Testis (tissue), 3 donors: Measurements from ENCODE around the gene NPM1. TPM values are rescaled to one million over a fixed set of nuclear protein-coding genes. Genes with fewer than 3 reads are reported as not detected.

Experiments
- DNase-seq: peaks from one replicate; pipeline ENCODE4 v3.0.0-alpha.2; 2019
- H3K27ac ChIP-seq, 2 donors: fragments of 200-600 bp; sonication (generic); one replicate each; pipeline ENCODE4 v1.5.1; 2019
- H3K27me3 ChIP-seq: fragments of 200-600 bp; sonication (generic); one replicate; pipeline ENCODE4 v1.5.1; 2019
- H3K36me3 ChIP-seq: fragments of 200-600 bp; sonication (generic); one replicate; pipeline ENCODE4 v1.5.1; 2017; ENCODE audit warnings: low read depth; ENCODE audit errors: missing control alignments
- H3K4me1 ChIP-seq: fragments of 200-600 bp; sonication (generic); one replicate; pipeline ENCODE4 v1.5.1; 2019
- H3K4me3 ChIP-seq, 2 donors: fragments of 200-600 bp; sonication (generic); one replicate each; pipeline ENCODE4 v1.5.1; 2017 to 2019
- H3K9me3 ChIP-seq: fragments of 200-600 bp; sonication (generic); one replicate; pipeline ENCODE4 v1.5.1; 2017
- CTCF ChIP-seq, 3 experiments: fragments of 450-650 bp in 2 of 3; fragments of 200-600 bp in 1 of 3; sonication (generic) in 1 of 3; IDR thresholded peaks; one replicate each; pipeline ENCODE4 v1.5.1; 2016 to 2019; ENCODE audit warnings: antibody characterized with exemption in 3 of 3, mild to moderate bottlenecking in 2 of 3, moderate library complexity in 1 of 3
- POLR2A ChIP-seq: fragments of 450-650 bp; IDR thresholded peaks from one replicate; pipeline ENCODE4 v1.6.1; 2017; ENCODE audit warnings: antibody characterized with exemption, mild to moderate bottlenecking, moderate library complexity
- WGBS, 2 donors: methylation state at CpG; one replicate each; pipeline ENCODE4 v1.1.5; 2018; 5-methylcytosine and 5-hydroxymethylcytosine counted together
- intact Hi-C: fragments of 100-400 bp; cut with DNase I; formaldehyde crosslinking; loops from one replicate; pipeline ENCODE4 v1.15.1; 2023; ENCODE audit warnings: low total_unique reads
- polyA plus RNA-seq: library from polyadenylated mRNA; stranded (reverse); fragments of 350-450 nt; fragmentation: Illumina TruSeq; extraction: RNeasy Lipid Tissue Mini Kit (QIAGEN cat#74804); gene quantifications from one replicate; pipeline ENCODE4 v1.2.3, GENCODE V29; 2014; ENCODE audit warnings: low read depth, low replicate concordance; ENCODE audit not compliant: insufficient read depth
- total RNA-seq, 2 donors: library from RNA; depleted of rRNA; stranded (reverse); fragments of >200 nt; gene quantifications; one replicate each; pipeline ENCODE4 v1.2.3, GENCODE V29; 2016

The NPM1 gene
- total and polyA plus RNA-seq, 3 donors from 2014 or later = 398 to 835 (median 430) TPM

DNA sequence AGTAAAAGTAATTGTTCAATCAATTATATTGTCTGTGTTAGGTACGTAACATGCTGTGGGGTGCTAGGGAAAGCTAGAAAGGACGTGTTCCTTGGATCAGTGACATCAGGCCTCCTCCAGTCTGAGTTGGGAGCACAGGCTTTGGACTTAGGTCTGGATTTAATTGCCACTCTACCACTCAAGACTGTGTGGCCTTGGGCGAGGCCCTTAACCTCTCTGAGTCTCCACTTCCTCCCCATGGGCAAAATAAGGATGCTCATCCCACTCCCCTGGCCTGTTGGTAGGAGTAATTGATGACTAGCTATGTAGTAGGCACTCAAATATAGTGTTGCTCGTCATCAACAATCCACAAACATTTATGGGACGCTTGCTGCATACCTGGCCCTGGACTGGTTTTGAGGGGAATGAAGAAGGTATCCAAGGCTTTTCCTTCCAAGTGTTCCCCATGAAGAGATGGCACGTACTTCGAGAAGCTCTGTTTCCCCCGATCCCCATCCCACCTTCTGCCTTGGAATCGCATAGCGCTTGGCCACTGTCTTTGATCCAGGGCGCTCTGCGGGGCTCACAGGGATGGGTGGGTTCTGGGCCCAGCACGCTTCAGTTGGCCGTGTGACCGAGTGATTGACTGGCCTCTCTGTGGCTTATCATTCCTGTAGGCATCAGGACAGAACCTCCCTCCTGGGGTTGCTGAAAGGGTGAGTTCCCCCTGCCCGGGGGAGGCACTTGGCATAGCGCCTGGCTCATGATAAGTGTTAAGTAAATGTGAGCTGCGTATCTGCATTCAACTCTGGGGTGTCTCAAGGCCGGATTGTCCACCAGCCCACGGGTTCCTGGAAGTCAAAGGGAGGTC is 39.9 kb downstream of the NPM1 start:
- 76 to 87% methylated on average over 17 to 20 of the region's 20 CpGs for WGBS, 2 donors
- DNase-seq = peak; percentile 80
- intact Hi-C loops = loop anchor here (10.0 kb wide), 1 partner anchor 477 kb away; no protein-coding TSS in a partner anchor

GRCh38 chr5:171428168-171428696 is 40.6 kb downstream of the NPM1 start:
- no peak overlapping the region for H3K4me3 ChIP-seq
- no peaks in the 10 kb centered on the region for H3K9me3 ChIP-seq
- 80 to 87% methylated on average over 9 of the region's 9 CpGs for WGBS, 2 donors
- TF ChIP-seq POLR2A = no peak
- no peak for TF ChIP-seq CTCF (IDR thresholded peaks at IDR 0.05)
- no peak overlapping the region for H3K27ac ChIP-seq
- intact Hi-C loops = loop anchor here (10.0 kb wide), 1 partner anchor 477 kb away; no protein-coding TSS in a partner anchor
- no peaks in the 10 kb centered on the region for H3K4me1 ChIP-seq
- H3K27me3 ChIP-seq = no peaks in the 10 kb centered on the region
- no peaks in the 10 kb centered on the region for H3K36me3 ChIP-seq
- peak; percentile 10 for DNase-seq

More for the DNA sequence above, 39.9 kb downstream of the NPM1 start:
- Histone ChIP-seq H3K27me3 (no peaks in the 10 kb centered on the region), H3K27ac (no peak overlapping the region), H3K4me1 (no peaks in the 10 kb centered on the region), H3K4me3 (no peak overlapping the region), H3K9me3 (no peaks in the 10 kb centered on the region), H3K36me3 (no peaks in the 10 kb centered on the region)
- no peak for TF ChIP-seq POLR2A
- no peak for TF ChIP-seq CTCF (IDR thresholded peaks at IDR 0.05)

DNA sequence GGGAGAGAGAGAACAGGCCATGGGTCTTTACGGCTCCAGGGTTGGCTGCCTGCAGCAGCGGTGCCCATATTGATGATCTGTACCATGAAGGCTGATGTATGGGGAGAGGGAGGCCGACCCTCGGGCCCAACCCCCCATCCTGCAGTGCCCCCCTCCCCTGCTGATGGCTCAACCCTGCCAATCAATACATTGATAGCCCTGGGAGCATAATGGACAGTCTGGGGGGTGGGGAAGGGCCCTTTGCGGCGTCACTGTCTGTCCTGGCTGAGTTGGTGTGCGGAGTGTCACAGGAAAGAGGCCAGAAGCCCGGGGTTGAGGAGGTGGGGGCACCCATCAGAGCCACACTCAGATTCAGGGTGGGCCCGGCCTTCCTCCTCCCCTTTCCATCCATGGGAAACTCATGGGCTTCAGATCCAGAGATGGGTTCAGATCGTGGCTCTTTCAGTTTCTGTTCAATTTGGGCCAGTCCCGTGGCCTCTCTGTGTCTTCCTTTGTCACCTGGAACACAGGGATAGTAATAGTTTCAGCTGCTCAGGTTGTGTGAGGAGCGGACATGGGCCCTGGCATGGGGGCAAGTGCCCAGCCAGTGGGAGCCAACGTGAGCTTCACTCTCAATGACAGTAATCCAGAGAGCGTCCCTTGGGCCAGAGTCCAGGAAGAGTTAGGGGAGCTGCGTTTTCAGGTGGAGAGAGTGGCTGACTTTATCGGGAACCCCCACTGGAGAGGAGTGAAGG is 41.3 kb downstream of the NPM1 start:
- Histone ChIP-seq H3K36me3 (no peaks in the 10 kb centered on the region), H3K4me1 (no peaks in the 10 kb centered on the region), H3K4me3 (no peak overlapping the region), H3K27me3 (no peaks in the 10 kb centered on the region), H3K27ac (no peak overlapping the region), H3K9me3 (no peaks in the 10 kb centered on the region)
- DNase-seq = peak; percentile 8
- TF ChIP-seq POLR2A = no peak
- WGBS, 2 donors = 86 to 94% methylated on average over 12 to 16 of the region's 16 CpGs
- intact Hi-C loops = loop anchor here (10.0 kb wide), 1 partner anchor 476 kb away; no protein-coding TSS in a partner anchor

DNA sequence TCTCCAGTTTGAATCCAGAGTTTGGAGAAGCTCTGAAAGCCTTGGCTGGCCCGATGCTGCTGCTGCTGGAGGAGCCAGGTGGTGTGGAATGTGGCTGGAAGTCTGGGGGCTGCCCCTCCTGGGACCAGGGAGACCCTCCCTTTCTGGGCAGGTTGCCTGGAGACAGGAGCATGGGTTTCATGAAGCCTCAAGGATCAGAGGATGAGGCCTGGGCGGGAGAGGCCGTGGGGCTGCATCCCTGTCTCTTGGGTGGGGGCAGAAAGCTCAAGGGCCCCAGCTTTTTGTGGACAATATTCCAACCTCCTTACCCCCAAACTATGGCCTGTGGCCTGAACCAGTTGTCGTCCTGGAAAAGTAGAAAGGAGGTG is 41.9 kb downstream of the NPM1 start:
- intact Hi-C loops = loop anchor here (10.0 kb wide), 1 partner anchor 475 kb away; no protein-coding TSS in a partner anchor
- 85 to 92% methylated on average over 4 of the region's 4 CpGs for WGBS, 2 donors
- TF ChIP-seq CTCF (IDR thresholded peaks at IDR 0.05) (no peak), POLR2A (no peak)
- no peak for DNase-seq
- H3K9me3 ChIP-seq = no peaks in the 10 kb centered on the region
- no peaks in the 10 kb centered on the region for H3K36me3 ChIP-seq
- H3K4me3 ChIP-seq = no peak overlapping the region
- no peaks in the 10 kb centered on the region for H3K27me3 ChIP-seq
- H3K27ac ChIP-seq = no peak overlapping the region
- no peaks in the 10 kb centered on the region for H3K4me1 ChIP-seq

GRCh38 chr5:171431251-171431777 is 43.7 kb downstream of the NPM1 start:
- Histone ChIP-seq H3K36me3 (no peaks in the 10 kb centered on the region), H3K4me3 (no peak overlapping the region), H3K4me1 (no peaks in the 10 kb centered on the region), H3K9me3 (no peaks in the 10 kb centered on the region), H3K27me3 (no peaks in the 10 kb centered on the region), H3K27ac (no peak overlapping the region)
- DNase-seq = no peak
- intact Hi-C loops = no loop called here
- 94 to 95% methylated on average over 7 of the region's 7 CpGs for WGBS, 2 donors
- TF ChIP-seq POLR2A (no peak), CTCF (IDR thresholded peaks at IDR 0.05) (no peak)
